GM23338 (cell line): Measurements from ENCODE around the gene ZNF275. TPM values are rescaled to one million over a fixed set of nuclear protein-coding genes. Genes with fewer than 3 reads are reported as not detected.

Experiments
- ATAC-seq: fragments of 200-7000 bp; cut with Tn5 transposase; 3 replicates; pipeline ENCODE4 v1.9.1; 2020
- DNase-seq: peaks from one replicate; pipeline ENCODE4 v3.0.0-alpha.2; 2015; ENCODE audit warnings: low spot score
- H2AFZ ChIP-seq: fragments of 200-600 bp; sonication (generic); 2 replicates; pipeline ENCODE4 v1.8.0; 2016; ENCODE audit warnings: antibody characterized with exemption, mild to moderate bottlenecking, moderate library complexity
- H3F3A ChIP-seq: fragments of 200-600 bp; sonication (generic); replicated peaks from 2 replicates; pipeline ENCODE4 v1.8.0; 2017; ENCODE audit warnings: antibody characterized with exemption, mixed run types, low read depth
- H3K27ac ChIP-seq: fragments of 200-600 bp; sonication (generic); 2 replicates; pipeline ENCODE4 v1.6.1; 2016; ENCODE audit warnings: low read depth
- H3K27me3 ChIP-seq: fragments of 200-600 bp; sonication (generic); 2 replicates; pipeline ENCODE4 v1.8.0; 2016; ENCODE audit warnings: mild to moderate bottlenecking, mixed run types, moderate library complexity; ENCODE audit not compliant: insufficient read depth
- H3K36me3 ChIP-seq: fragments of 200-600 bp; sonication (generic); 2 replicates; pipeline ENCODE4 v1.8.0; 2016; ENCODE audit warnings: mild to moderate bottlenecking; ENCODE audit not compliant: insufficient read depth
- H3K4me1 ChIP-seq: fragments of 200-600 bp; sonication (generic); 2 replicates; pipeline ENCODE4 v1.8.0; 2016; ENCODE audit warnings: mild to moderate bottlenecking, moderate library complexity; ENCODE audit not compliant: insufficient read depth
- H3K4me2 ChIP-seq: fragments of 200-600 bp; sonication (generic); 2 replicates; pipeline ENCODE4 v1.7.1; 2017; ENCODE audit warnings: mixed run types
- H3K4me3 ChIP-seq: fragments of 200-600 bp; sonication (generic); 2 replicates; pipeline ENCODE4 v1.6.1; 2016; ENCODE audit warnings: mixed run types
- H3K79me2 ChIP-seq: fragments of 200-600 bp; sonication (generic); replicated peaks from 2 replicates; pipeline ENCODE4 v1.8.0; 2017; ENCODE audit warnings: mild to moderate bottlenecking; ENCODE audit not compliant: insufficient read depth
- H3K9me2 ChIP-seq: fragments of 200-600 bp; sonication (generic); 2 replicates; pipeline ENCODE4 v1.8.0; 2017; ENCODE audit not compliant: insufficient read depth
- H4K20me1 ChIP-seq: fragments of 200-600 bp; sonication (generic); replicated peaks from 2 replicates; pipeline ENCODE4 v1.8.0; 2017; ENCODE audit warnings: mild to moderate bottlenecking; ENCODE audit not compliant: insufficient read depth
- H3K27ac Mint-ChIP-seq: 2 replicates; pipeline ENCODE4 v1.8.0; 2020; ENCODE audit warnings: inconsistent platforms, mild to moderate bottlenecking, moderate library complexity, mixed read lengths
- H3K27me3 Mint-ChIP-seq: 3 replicates; pipeline ENCODE4 v1.8.0; 2022; ENCODE audit warnings: low read depth, mild to moderate bottlenecking, moderate library complexity, mixed read lengths, inconsistent platforms; ENCODE audit not compliant: insufficient read depth, poor library complexity
- H3K36me3 Mint-ChIP-seq: 3 replicates; pipeline ENCODE4 v1.8.0; 2021; ENCODE audit warnings: low read depth, mild to moderate bottlenecking, inconsistent platforms, moderate library complexity, mixed read lengths
- H3K4me1 Mint-ChIP-seq: 3 replicates; pipeline ENCODE4 v1.8.0; 2020; ENCODE audit warnings: mild to moderate bottlenecking, inconsistent platforms, mixed read lengths
- H3K4me3 Mint-ChIP-seq: 3 replicates; pipeline ENCODE4 v1.8.0; 2021; ENCODE audit warnings: moderate library complexity, mild to moderate bottlenecking, inconsistent platforms, mixed read lengths
- H3K9me3 Mint-ChIP-seq: 3 replicates; pipeline ENCODE4 v1.8.0; 2020; ENCODE audit warnings: moderate library complexity, mild to moderate bottlenecking, inconsistent platforms, mixed read lengths
- CREB1 ChIP-seq: fragments of 250-450 bp; sonication (Bioruptor Pico); IDR thresholded peaks from 2 replicates; pipeline ENCODE4 v1.5.0; 2020; ENCODE audit warnings: low read depth, mild to moderate bottlenecking, moderate library complexity
- POLR2AphosphoS5 ChIP-seq: IDR thresholded peaks from 2 replicates; pipeline ENCODE4 v1.6.1; 2016; ENCODE audit warnings: antibody characterized with exemption, low read depth
- ZNF114 ChIP-seq: fragments of 250-450 bp; sonication (Bioruptor Pico); IDR thresholded peaks from 2 replicates; pipeline ENCODE4 v1.5.0; 2020; ENCODE audit warnings: mild to moderate bottlenecking, moderate library complexity
- polyA plus RNA-seq: library from polyadenylated mRNA; unstranded; fragments of >200 nt; fragmentation: Nextera tagmentation; extraction: Ambion mirVana; gene quantifications from 2 replicates; pipeline ENCODE4 v1.2.1, GENCODE V29; 2016
- total RNA-seq: library from RNA; depleted of rRNA; stranded (reverse); fragments of >200 nt; shearing (Covaris generic); gene quantifications from 2 replicates; pipeline ENCODE4 v1.2.3, GENCODE V29; 2014
- TF ChIP-seq, protein P1 (sequence below): IDR thresholded peaks from one replicate; pipeline ENCODE4 v1.6.1; 2018; ENCODE audit warnings: antibody characterized with exemption; ENCODE audit not compliant: unreplicated experiment
- TF ChIP-seq, protein P2 (sequence below): IDR thresholded peaks from 2 replicates; pipeline ENCODE4 v1.6.1; 2016; ENCODE audit warnings: antibody characterized with exemption
- TF ChIP-seq, protein P3 (sequence below): fragments of 250-450 bp; sonication (Bioruptor Pico); IDR thresholded peaks from 2 replicates; pipeline ENCODE4 v1.5.0; 2020; ENCODE audit warnings: mild to moderate bottlenecking, moderate library complexity

Gene ZNF275
- total and polyA plus RNA-seq, 2 experiments from 2014 or later, result 3.2 to 12.3 TPM

DNA sequence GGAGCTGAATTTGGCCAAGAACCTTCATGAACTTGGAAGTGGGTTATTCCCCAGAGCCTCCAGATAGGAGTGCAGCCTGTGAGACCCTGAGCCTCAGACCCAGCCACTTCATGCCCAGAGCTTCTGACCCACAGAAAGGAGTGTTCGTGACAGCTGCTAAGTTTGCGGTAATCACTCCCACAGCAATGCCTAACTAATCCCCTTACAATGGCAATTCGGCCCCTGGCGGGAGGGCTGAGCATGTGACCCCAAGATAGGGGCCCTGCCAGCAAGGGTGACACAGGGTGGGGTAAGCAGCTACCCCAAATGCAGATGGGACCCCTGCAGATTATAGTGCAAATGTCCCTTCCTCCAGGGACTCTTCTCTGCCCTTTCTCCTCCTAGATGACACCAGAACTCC, 44.7 kb downstream of the ZNF275 start:
- H2AFZ ChIP-seq, result no peak overlapping the region
- H3K4me3 ChIP-seq, result no peak overlapping the region
- H3K4me1 ChIP-seq, result no peaks in the 10 kb centered on the region
- H3K4me3 Mint-ChIP-seq, result no peak overlapping the region
- TF ChIP-seq POLR2AphosphoS5 (no peak), CREB1 (CRISPR knock-in tag) (no peak), ZNF114 (CRISPR knock-in tag) (no peak)
- TF ChIP-seq, protein P1, sequence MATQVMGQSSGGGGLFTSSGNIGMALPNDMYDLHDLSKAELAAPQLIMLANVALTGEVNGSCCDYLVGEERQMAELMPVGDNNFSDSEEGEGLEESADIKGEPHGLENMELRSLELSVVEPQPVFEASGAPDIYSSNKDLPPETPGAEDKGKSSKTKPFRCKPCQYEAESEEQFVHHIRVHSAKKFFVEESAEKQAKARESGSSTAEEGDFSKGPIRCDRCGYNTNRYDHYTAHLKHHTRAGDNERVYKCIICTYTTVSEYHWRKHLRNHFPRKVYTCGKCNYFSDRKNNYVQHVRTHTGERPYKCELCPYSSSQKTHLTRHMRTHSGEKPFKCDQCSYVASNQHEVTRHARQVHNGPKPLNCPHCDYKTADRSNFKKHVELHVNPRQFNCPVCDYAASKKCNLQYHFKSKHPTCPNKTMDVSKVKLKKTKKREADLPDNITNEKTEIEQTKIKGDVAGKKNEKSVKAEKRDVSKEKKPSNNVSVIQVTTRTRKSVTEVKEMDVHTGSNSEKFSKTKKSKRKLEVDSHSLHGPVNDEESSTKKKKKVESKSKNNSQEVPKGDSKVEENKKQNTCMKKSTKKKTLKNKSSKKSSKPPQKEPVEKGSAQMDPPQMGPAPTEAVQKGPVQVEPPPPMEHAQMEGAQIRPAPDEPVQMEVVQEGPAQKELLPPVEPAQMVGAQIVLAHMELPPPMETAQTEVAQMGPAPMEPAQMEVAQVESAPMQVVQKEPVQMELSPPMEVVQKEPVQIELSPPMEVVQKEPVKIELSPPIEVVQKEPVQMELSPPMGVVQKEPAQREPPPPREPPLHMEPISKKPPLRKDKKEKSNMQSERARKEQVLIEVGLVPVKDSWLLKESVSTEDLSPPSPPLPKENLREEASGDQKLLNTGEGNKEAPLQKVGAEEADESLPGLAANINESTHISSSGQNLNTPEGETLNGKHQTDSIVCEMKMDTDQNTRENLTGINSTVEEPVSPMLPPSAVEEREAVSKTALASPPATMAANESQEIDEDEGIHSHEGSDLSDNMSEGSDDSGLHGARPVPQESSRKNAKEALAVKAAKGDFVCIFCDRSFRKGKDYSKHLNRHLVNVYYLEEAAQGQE, result no peak
- TF ChIP-seq, protein P2, sequence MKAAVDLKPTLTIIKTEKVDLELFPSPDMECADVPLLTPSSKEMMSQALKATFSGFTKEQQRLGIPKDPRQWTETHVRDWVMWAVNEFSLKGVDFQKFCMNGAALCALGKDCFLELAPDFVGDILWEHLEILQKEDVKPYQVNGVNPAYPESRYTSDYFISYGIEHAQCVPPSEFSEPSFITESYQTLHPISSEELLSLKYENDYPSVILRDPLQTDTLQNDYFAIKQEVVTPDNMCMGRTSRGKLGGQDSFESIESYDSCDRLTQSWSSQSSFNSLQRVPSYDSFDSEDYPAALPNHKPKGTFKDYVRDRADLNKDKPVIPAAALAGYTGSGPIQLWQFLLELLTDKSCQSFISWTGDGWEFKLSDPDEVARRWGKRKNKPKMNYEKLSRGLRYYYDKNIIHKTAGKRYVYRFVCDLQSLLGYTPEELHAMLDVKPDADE, result no peak
- TF ChIP-seq, protein P3, sequence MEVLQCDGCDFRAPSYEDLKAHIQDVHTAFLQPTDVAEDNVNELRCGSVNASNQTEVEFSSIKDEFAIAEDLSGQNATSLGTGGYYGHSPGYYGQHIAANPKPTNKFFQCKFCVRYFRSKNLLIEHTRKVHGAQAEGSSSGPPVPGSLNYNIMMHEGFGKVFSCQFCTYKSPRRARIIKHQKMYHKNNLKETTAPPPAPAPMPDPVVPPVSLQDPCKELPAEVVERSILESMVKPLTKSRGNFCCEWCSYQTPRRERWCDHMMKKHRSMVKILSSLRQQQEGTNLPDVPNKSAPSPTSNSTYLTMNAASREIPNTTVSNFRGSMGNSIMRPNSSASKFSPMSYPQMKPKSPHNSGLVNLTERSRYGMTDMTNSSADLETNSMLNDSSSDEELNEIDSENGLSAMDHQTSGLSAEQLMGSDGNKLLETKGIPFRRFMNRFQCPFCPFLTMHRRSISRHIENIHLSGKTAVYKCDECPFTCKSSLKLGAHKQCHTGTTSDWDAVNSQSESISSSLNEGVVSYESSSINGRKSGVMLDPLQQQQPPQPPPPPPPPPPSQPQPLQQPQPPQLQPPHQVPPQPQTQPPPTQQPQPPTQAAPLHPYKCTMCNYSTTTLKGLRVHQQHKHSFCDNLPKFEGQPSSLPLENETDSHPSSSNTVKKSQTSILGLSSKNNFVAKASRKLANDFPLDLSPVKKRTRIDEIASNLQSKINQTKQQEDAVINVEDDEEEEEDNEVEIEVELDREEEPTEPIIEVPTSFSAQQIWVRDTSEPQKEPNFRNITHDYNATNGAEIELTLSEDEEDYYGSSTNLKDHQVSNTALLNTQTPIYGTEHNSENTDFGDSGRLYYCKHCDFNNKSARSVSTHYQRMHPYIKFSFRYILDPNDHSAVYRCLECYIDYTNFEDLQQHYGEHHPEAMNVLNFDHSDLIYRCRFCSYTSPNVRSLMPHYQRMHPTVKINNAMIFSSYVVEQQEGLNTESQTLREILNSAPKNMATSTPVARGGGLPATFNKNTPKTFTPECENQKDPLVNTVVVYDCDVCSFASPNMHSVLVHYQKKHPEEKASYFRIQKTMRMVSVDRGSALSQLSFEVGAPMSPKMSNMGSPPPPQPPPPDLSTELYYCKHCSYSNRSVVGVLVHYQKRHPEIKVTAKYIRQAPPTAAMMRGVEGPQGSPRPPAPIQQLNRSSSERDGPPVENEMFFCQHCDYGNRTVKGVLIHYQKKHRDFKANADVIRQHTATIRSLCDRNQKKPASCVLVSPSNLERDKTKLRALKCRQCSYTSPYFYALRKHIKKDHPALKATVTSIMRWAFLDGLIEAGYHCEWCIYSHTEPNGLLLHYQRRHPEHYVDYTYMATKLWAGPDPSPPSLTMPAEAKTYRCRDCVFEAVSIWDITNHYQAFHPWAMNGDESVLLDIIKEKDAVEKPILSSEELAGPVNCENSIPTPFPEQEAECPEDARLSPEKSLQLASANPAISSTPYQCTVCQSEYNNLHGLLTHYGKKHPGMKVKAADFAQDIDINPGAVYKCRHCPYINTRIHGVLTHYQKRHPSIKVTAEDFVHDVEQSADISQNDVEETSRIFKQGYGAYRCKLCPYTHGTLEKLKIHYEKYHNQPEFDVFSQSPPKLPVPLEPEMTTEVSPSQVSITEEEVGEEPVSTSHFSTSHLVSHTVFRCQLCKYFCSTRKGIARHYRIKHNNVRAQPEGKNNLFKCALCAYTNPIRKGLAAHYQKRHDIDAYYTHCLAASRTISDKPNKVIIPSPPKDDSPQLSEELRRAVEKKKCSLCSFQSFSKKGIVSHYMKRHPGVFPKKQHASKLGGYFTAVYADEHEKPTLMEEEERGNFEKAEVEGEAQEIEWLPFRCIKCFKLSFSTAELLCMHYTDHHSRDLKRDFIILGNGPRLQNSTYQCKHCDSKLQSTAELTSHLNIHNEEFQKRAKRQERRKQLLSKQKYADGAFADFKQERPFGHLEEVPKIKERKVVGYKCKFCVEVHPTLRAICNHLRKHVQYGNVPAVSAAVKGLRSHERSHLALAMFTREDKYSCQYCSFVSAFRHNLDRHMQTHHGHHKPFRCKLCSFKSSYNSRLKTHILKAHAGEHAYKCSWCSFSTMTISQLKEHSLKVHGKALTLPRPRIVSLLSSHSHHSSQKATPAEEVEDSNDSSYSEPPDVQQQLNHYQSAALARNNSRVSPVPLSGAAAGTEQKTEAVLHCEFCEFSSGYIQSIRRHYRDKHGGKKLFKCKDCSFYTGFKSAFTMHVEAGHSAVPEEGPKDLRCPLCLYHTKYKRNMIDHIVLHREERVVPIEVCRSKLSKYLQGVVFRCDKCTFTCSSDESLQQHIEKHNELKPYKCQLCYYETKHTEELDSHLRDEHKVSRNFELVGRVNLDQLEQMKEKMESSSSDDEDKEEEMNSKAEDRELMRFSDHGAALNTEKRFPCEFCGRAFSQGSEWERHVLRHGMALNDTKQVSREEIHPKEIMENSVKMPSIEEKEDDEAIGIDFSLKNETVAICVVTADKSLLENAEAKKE (CRISPR knock-in tag), result no peak
- DNase-seq, result no peak
- H3K27me3 ChIP-seq, result no peaks in the 10 kb centered on the region
- H3K79me2 ChIP-seq, result no peaks in the 10 kb centered on the region
- H3K27me3 Mint-ChIP-seq, result peaks cover 3% of the 10 kb centered on the region
- ATAC-seq, result no peak
- H3K27ac Mint-ChIP-seq, result no peak overlapping the region
- no peaks in the 10 kb centered on the region for H3K9me2 ChIP-seq
- H3F3A ChIP-seq, result no peaks in the 10 kb centered on the region
- H3K4me2 ChIP-seq, result no peak overlapping the region
- H3K9me3 Mint-ChIP-seq, result peaks cover 6% of the 10 kb centered on the region; the same call in 2 of the 3 replicates
- H4K20me1 ChIP-seq, result no peaks in the 10 kb centered on the region
- H3K4me1 Mint-ChIP-seq, result peaks cover 6% of the 10 kb centered on the region; the same call in 2 of the 3 replicates
- H3K27ac ChIP-seq, result no peak overlapping the region
- peaks cover 3% of the 10 kb centered on the region; the same call in 2 of the 3 replicates for H3K36me3 Mint-ChIP-seq
- no peaks in the 10 kb centered on the region for H3K36me3 ChIP-seq
